Naive B cell (primary cell): ENCODE data around the gene PTPRD. TPM values are rescaled to one million over a fixed set of nuclear protein-coding genes. Genes with fewer than 3 reads are reported as not detected.

Experiments
- ATAC-seq, 2 donors: fragments of 150-1000 bp; cut with Tn5 transposase; 2 replicates each; pipeline ENCODE4 v1.10.0; 2021; ENCODE audit warnings: low read depth in 2 of 2, mild to moderate bottlenecking in 2 of 2, moderate library complexity in 2 of 2
- DNase-seq: peaks from one replicate; pipeline ENCODE4 v3.0.0; 2022
- H3K27ac Mint-ChIP-seq, 6 donors: one replicate each; pipeline ENCODE4 v1.8.0; 2020 to 2022; ENCODE audit warnings: mild to moderate bottlenecking in 6 of 6, mixed read lengths in 6 of 6, moderate library complexity in 5 of 6, inconsistent platforms in 2 of 6
- H3K27me3 Mint-ChIP-seq, 3 donors: one replicate each; pipeline ENCODE4 v1.8.0; 2021 to 2022; ENCODE audit warnings: mixed read lengths in 3 of 3, mild to moderate bottlenecking in 1 of 3
- H3K36me3 Mint-ChIP-seq, 2 donors: one replicate each; pipeline ENCODE4 v1.8.0; 2020 to 2022; ENCODE audit warnings: mixed read lengths in 2 of 2, inconsistent platforms in 1 of 2, mild to moderate bottlenecking in 1 of 2
- H3K4me1 Mint-ChIP-seq, 3 donors: one replicate each; pipeline ENCODE4 v1.8.0; 2020 to 2022; ENCODE audit warnings: mixed read lengths in 3 of 3, inconsistent platforms in 1 of 3, mild to moderate bottlenecking in 1 of 3, moderate library complexity in 1 of 3
- H3K4me3 Mint-ChIP-seq, 8 donors: one replicate each; pipeline ENCODE4 v1.8.0; 2020 to 2022; ENCODE audit warnings: mild to moderate bottlenecking in 8 of 8, mixed read lengths in 8 of 8, moderate library complexity in 8 of 8, inconsistent platforms in 2 of 8
- H3K9me3 Mint-ChIP-seq, 7 donors: one replicate each; pipeline ENCODE4 v1.8.0; 2020 to 2022; ENCODE audit warnings: mixed read lengths in 7 of 7, mild to moderate bottlenecking in 5 of 7, inconsistent platforms in 2 of 7, moderate library complexity in 1 of 7
- polyA plus RNA-seq, 6 donors: library from polyadenylated mRNA; unstranded; fragments of 300-500 nt; fragmentation: Illumina TruSeq; gene quantifications; one replicate each; pipeline ENCODE4 v1.2.3, GENCODE V29; 2021; ENCODE audit warnings: low read depth in 6 of 6

Gene PTPRD
- polyA plus RNA-seq, 6 donors from 2014 or later = not detected

DNA sequence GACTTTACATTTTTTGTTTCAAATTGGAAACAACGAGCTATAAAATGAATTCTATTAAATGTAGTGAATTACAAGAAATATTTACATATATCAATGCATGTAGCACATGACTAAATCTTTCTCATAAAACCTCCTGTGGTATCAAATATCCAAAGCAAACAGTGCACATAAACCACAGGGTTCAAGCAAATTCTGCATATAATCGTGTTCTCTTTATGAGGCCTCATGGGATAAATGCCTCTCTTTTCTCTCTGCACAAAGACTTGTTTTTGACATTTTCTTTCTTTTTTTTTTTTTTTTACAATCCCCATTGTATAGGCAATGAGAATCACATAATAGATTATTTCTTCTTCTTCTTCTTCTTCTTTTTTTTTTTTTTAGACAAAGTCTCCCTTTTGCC is 1696.0 kb downstream of the PTPRD start:
- Mint-ChIP-seq H3K9me3 (no peaks in the 10 kb centered on the region), H3K27ac (peak overlapping the region in 1 of 6 donors; percentile 52), H3K4me1 (no peaks in the 10 kb centered on the region), H3K36me3 (no peaks in the 10 kb centered on the region), H3K4me3 (no peak overlapping the region), H3K27me3 (no peaks in the 10 kb centered on the region)
- no peak for ATAC-seq
- no peak for DNase-seq

DNA sequence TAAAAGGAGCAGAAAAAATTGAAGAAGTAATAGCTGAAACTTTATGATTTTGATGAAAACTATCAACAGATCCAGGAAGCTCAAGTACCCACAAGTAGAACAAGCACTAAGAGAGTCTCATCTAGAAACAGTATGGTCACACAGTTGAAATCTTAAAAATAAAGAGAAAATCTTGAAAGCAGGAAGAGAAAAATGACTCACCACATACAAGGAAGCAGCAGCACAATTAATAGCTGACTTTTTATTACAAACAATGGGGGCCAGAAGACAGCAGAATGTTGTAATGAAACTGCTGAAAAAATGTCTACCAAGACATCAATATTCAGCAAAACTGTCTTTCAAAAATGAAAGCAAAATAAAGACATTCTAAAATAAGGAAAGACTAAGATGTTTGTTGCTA is 1704.9 kb downstream of the PTPRD start:
- Mint-ChIP-seq H3K36me3 (no peaks in the 10 kb centered on the region), H3K9me3 (peaks cover 4 to 21% (median 6%) of the 10 kb centered on the region in 7 donors), H3K27me3 (peaks cover 0 to 4% (median 0%) of the 10 kb centered on the region in 3 donors), H3K4me1 (no peaks in the 10 kb centered on the region), H3K27ac (no peak overlapping the region), H3K4me3 (no peak overlapping the region)
- ATAC-seq (no peak), DNase-seq (no peak)

DNA sequence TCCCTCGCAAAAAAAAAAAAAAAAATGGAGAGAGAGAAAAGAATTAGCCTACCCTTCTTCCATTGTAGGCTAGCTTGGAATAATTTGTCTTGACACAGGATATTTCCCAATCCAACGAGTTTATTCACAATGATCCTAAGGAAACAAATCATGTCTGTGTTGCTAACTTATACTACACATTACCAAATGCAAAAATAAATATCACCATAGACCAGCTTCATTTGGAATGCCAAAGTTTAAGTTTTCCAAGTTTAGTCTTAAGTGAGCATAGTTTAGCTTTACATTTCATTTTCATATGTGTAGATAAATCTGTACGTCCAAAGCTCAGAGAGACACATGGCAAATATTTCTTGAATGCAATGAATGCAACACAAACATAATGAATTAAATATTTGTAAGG is 1707.1 kb downstream of the PTPRD start:
- no peak overlapping the region for H3K4me3 Mint-ChIP-seq
- ATAC-seq = no peak
- no peaks in the 10 kb centered on the region for H3K4me1 Mint-ChIP-seq
- no peaks in the 10 kb centered on the region for H3K36me3 Mint-ChIP-seq
- DNase-seq = no peak
- peaks cover 0 to 4% (median 0%) of the 10 kb centered on the region in 3 donors for H3K27me3 Mint-ChIP-seq
- H3K27ac Mint-ChIP-seq = no peak overlapping the region
- H3K9me3 Mint-ChIP-seq = peaks cover 4 to 21% (median 6%) of the 10 kb centered on the region in 7 donors

DNA sequence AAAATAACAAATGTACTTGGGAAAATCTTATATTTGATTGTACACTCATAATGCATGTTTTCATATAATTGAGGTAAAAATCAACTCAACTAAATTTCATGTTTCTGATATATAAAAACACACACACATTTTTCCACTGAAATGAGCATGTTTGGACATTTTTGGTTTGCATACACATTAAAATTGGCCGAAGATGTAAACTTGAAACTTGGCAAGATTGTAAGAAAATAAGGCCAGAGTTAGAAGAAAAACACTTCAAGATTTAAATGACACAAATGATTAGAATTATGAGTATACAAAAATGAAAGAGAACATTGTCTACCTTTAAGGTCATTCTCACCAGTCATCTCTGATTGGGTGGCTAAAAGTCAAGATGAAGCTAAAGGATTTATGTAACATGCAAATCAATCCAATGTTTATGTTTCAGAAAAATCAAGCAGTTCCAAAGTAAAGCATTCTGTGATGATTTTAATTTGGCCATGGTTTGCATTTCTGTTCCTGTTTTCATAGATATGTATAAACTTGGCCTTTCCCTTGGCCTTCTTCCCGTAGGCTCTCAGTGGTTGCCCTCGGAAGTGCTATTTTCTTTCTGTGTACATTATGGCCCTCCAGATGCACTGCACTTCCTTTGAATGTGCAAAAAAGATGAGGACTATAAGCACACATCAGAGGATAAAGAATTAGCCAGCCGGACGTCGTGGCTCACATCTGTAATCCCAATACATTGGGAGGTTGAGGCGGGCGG is 1707.9 kb downstream of the PTPRD start:
- H3K4me3 Mint-ChIP-seq = no peak overlapping the region
- ATAC-seq (no peak), DNase-seq (no peak)
- peaks cover 0 to 4% (median 0%) of the 10 kb centered on the region in 3 donors for H3K27me3 Mint-ChIP-seq
- H3K27ac Mint-ChIP-seq = peak overlapping the region in 1 of 6 donors; percentile 20
- no peaks in the 10 kb centered on the region for H3K4me1 Mint-ChIP-seq
- peaks cover 4 to 21% (median 6%) of the 10 kb centered on the region in 7 donors for H3K9me3 Mint-ChIP-seq
- no peaks in the 10 kb centered on the region for H3K36me3 Mint-ChIP-seq

DNA sequence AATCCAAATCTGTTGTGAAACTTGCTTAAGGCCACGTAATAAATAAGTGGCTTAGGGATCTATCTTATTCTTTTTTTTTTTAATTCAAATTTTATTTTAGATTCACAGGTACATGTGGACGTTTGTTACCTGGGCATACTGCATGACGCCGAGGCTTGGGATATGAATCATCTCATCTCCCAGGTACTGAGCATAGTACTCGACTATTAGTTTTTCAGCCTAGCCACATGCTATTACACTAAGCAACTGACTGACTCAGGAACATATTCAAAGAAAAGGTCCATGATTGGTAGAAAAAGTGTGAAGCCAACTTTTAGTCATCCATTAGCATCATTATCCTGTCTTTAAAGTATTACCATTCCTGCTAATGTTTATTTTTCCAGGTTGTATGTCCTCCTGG is 1709.7 kb downstream of the PTPRD start:
- Mint-ChIP-seq H3K4me3 (no peak overlapping the region), H3K36me3 (no peaks in the 10 kb centered on the region), H3K9me3 (peaks cover 0 to 18% (median 5%) of the 10 kb centered on the region in 7 donors), H3K4me1 (no peaks in the 10 kb centered on the region), H3K27ac (no peak overlapping the region), H3K27me3 (peaks cover 0 to 4% (median 0%) of the 10 kb centered on the region in 3 donors)
- ATAC-seq (no peak), DNase-seq (no peak)

DNA sequence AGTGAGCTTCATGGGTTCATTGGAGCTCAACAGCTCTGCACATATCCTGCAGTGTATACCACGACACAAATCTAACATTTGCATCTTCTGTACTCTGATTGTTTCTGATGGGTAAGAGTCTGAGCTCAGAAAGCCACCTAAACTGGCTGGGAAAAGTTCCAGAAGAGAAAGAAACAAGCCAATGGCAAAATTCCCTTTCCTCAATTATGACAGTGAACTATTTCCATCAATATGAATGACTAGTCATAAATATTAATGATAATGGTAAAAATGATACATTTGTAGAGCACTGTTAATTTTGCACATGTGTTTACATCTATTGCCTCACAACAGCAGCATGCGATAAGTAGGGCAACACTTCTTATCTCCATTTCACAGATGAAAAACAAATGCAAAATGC is 1711.7 kb downstream of the PTPRD start:
- Mint-ChIP-seq H3K27ac (no peak overlapping the region), H3K4me1 (no peaks in the 10 kb centered on the region), H3K9me3 (no peaks in the 10 kb centered on the region), H3K4me3 (no peak overlapping the region), H3K27me3 (no peaks in the 10 kb centered on the region), H3K36me3 (no peaks in the 10 kb centered on the region)
- DNase-seq (no peak), ATAC-seq (no peak)

DNA sequence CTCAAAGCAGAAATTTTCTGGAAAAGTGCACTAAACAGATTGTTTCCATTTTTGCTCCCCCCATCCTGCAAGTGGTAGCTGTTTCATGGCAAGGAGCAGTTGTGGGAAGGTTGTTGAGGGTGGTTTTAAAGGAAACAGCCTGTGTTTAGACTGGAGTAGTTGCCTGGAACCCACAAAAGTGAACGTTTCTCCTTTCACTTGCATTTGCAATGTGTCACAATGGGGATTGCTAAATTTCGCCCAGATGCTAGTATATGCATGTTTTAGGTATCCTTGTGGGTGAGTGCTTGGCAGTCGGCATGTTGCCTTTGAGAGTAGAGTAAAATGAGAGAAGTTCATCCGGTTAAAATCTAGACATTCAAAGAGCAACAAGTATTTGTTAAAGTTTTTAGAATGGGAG is 1713.3 kb downstream of the PTPRD start:
- H3K4me3 Mint-ChIP-seq = no peak overlapping the region
- DNase-seq (no peak), ATAC-seq (no peak)
- H3K36me3 Mint-ChIP-seq = no peaks in the 10 kb centered on the region
- no peaks in the 10 kb centered on the region for H3K27me3 Mint-ChIP-seq
- no peaks in the 10 kb centered on the region for H3K9me3 Mint-ChIP-seq
- no peaks in the 10 kb centered on the region for H3K4me1 Mint-ChIP-seq
- H3K27ac Mint-ChIP-seq = no peak overlapping the region

DNA sequence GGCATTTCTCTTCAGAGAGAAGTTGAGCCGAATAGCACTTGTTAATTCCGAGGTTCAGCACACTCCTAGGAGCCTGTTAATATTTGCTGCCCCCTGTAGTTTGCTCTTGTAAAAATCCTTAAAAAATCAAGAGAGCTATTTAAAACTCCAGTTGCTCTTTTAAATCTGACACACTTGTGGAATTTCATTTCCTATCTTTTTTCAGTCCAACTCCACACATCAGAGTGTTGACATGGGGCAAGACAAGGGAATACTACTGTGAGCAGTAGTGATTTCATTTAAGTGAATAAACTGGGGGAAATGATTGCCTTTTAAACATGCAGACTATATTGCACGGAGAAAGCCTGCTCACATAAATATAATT is 1717.0 kb downstream of the PTPRD start:
- Mint-ChIP-seq H3K36me3 (no peaks in the 10 kb centered on the region), H3K4me3 (no peak overlapping the region), H3K9me3 (no peaks in the 10 kb centered on the region), H3K27me3 (no peaks in the 10 kb centered on the region), H3K4me1 (no peaks in the 10 kb centered on the region), H3K27ac (no peak overlapping the region)
- no peak for ATAC-seq
- peak; percentile 7 for DNase-seq

DNA sequence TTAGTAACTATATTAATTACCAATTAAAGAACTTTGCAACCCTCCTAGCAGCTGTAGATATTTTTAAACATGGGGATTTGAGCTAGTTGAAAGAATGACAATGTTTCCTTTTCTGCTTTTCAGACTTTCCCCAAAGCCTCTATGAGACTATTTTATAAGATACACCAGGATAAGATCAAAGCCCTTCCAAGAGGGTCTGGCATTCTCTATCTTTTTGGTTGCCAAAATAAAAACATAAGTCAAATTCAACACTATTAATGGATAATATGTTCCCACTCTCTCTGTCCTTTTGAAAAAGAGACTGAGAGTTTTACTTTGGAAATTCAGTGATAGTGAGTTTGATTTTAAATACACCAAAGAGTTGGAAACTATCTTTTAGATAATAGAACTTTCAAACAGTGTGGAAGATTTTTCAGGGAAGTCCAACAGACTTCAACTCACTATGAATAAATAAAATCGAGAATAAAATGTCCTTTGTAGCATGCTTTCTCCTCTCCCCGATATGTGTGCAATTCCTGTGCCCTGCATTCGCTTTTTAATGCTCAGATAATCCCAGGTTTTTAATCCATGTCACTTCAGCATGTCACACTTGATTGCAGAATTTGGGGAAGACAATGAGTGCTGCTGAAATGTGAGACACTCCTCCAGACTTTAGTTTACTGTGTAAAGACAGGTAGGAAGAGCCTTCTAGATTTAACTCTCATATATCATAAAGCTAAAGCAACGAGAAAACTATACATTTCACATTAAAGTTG is 1717.5 kb downstream of the PTPRD start:
- Mint-ChIP-seq H3K36me3 (no peaks in the 10 kb centered on the region), H3K4me1 (no peaks in the 10 kb centered on the region), H3K9me3 (no peaks in the 10 kb centered on the region), H3K4me3 (no peak overlapping the region), H3K27me3 (no peaks in the 10 kb centered on the region), H3K27ac (no peak overlapping the region)
- DNase-seq = no peak
- ATAC-seq = no peak

DNA sequence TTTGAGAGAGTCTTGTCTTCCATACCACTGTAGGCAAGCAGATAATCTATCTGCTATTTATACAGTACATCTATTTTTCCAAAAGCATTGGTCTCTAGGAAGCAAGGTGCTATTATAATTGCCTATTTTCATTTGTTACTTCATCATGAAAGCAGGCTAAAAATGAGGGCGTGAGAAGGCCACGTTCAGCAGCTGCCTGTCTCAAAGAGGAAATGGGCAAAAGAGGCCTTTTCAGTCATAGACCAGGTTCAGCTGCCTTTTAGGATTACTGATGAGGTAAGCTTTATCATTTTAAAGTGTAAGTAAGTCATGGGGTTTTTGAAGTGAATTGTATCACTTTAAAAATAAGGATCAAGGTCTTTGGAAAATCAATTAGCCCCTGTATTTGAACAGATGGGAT is 1722.1 kb downstream of the PTPRD start:
- no peaks in the 10 kb centered on the region for H3K36me3 Mint-ChIP-seq
- H3K27me3 Mint-ChIP-seq = no peaks in the 10 kb centered on the region
- no peak for DNase-seq
- no peaks in the 10 kb centered on the region for H3K4me1 Mint-ChIP-seq
- no peaks in the 10 kb centered on the region for H3K9me3 Mint-ChIP-seq
- no peak overlapping the region for H3K27ac Mint-ChIP-seq
- H3K4me3 Mint-ChIP-seq = no peak overlapping the region
- no peak for ATAC-seq

DNA sequence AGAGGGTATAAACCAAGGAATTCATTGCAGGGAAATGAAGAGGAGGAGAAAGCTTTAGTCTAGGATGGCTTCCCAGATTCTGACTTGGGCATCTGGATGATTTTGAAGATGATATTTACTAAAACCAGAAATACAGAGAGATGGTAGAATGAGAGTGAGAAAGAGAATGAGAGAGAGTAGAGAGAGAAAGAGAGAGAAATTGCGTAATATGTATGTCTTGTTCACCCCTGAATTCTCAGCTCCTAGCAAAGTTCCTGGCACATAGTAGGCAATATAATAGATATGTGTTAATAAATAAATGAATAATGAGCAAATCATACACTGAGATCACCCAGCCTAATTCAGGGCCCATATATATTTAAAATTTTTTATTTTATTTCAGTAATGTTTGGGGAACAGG is 1723.7 kb downstream of the PTPRD start:
- ATAC-seq (no peak), DNase-seq (no peak)
- Mint-ChIP-seq H3K4me1 (no peaks in the 10 kb centered on the region), H3K4me3 (no peak overlapping the region), H3K27me3 (no peaks in the 10 kb centered on the region), H3K36me3 (no peaks in the 10 kb centered on the region), H3K9me3 (no peaks in the 10 kb centered on the region), H3K27ac (no peak overlapping the region)

DNA sequence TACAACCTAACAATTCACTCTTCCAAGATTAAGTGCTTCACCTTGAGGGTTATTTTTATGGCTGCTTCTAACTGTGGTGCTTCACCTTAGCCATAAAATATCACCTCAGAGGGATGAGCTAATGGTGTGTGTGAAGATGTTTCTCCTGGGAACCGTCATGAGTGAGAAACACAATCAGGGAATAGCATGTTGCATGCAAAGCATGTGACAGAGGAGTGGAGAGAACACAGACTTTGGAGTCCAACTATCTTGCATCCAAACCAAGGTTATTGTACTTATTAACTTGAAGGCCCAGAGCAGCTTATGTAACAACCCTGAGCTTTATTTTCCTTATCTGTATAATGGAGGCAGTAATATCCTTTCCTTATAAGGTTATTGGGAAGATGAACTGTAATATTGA is 1724.2 kb downstream of the PTPRD start:
- DNase-seq (no peak), ATAC-seq (no peak)
- Mint-ChIP-seq H3K4me3 (no peak overlapping the region), H3K27me3 (no peaks in the 10 kb centered on the region), H3K9me3 (no peaks in the 10 kb centered on the region), H3K36me3 (no peaks in the 10 kb centered on the region), H3K4me1 (no peaks in the 10 kb centered on the region), H3K27ac (no peak overlapping the region)

DNA sequence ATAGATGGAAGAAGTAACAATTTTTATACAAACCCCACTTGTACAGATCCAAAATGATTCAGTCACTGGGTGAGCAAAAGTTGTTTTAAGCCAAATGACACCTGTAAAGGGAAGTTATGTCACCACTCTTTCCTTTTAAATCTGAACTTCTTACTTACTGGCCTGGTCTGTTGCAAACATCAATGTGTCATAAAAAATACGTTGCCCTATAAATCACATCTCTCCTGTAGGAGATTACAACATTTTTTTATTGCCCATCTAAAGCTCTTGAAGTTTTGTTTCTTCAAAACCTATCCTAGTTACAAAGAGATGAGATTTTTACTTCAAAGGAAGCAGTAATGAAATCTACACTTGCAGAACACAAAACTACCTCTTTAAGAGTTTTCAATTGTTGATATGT is 1725.4 kb downstream of the PTPRD start:
- no peaks in the 10 kb centered on the region for H3K27me3 Mint-ChIP-seq
- DNase-seq = no peak
- no peak overlapping the region for H3K4me3 Mint-ChIP-seq
- ATAC-seq = no peak
- no peaks in the 10 kb centered on the region for H3K4me1 Mint-ChIP-seq
- no peak overlapping the region for H3K27ac Mint-ChIP-seq
- no peaks in the 10 kb centered on the region for H3K36me3 Mint-ChIP-seq
- no peaks in the 10 kb centered on the region for H3K9me3 Mint-ChIP-seq

DNA sequence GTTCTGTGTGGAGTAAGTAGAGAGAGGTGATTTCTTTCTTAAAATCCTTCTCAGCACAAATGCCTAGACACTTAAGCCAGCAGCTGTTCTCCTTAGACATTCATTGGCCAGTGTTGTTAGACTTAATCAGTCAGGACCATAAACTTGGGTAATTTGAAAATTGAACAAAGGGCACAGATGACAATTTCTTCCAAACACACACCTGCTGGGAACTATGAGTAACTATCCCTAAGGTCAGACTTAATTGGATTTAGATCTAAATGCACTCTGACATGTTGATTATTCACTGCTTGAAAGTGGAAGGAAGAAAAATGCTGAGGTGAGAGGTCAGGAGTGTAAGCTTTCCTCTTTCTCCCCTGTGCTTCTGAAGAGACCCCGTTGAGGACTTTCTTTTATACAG is 1729.5 kb downstream of the PTPRD start:
- H3K36me3 Mint-ChIP-seq = no peaks in the 10 kb centered on the region
- H3K4me1 Mint-ChIP-seq = no peaks in the 10 kb centered on the region
- H3K4me3 Mint-ChIP-seq = no peak overlapping the region
- ATAC-seq = no peak
- DNase-seq = no peak
- H3K27ac Mint-ChIP-seq = no peak overlapping the region
- peaks cover 0 to 8% (median 0%) of the 10 kb centered on the region in 3 donors for H3K27me3 Mint-ChIP-seq
- no peaks in the 10 kb centered on the region for H3K9me3 Mint-ChIP-seq
